Cardiac muscle cell (in vitro differentiated cells and primary cell): ENCODE results near the gene LPP. TPM values are rescaled to one million over a fixed set of nuclear protein-coding genes. Genes with fewer than 3 reads are reported as not detected.

Experiments used
- DNase-seq, 2 donors: peaks; one replicate each; pipeline versions ENCODE4 v3.0.0 to v3.0.0-alpha.2; 2010 to 2017; ENCODE audit warnings: low read depth in 1 of 2, low spot score in 1 of 2
- H3K27ac ChIP-seq: fragments of 200-600 bp; sonication (generic); 2 replicates; pipeline ENCODE4 v1.5.1; 2016
- H3K27me3 ChIP-seq: fragments of 200-600 bp; sonication (generic); 2 replicates; pipeline ENCODE4 v1.6.0; 2016; ENCODE audit warnings: control low read depth
- H3K36me3 ChIP-seq: fragments of 200-600 bp; sonication (generic); 2 replicates; pipeline ENCODE4 v1.5.1; 2016; ENCODE audit warnings: control low read depth
- H3K4me1 ChIP-seq: fragments of 200-600 bp; sonication (generic); 2 replicates; pipeline ENCODE4 v1.8.1; 2017; ENCODE audit warnings: low read depth, mild to moderate bottlenecking, mixed run types
- H3K4me3 ChIP-seq: fragments of 200-600 bp; sonication (generic); 2 replicates; pipeline ENCODE4 v1.5.1; 2016; ENCODE audit warnings: mild to moderate bottlenecking
- H3K9me3 ChIP-seq: fragments of 200-600 bp; sonication (generic); 2 replicates; pipeline ENCODE4 v1.5.1; 2017; ENCODE audit warnings: low read depth, mild to moderate bottlenecking, control low read depth
- CTCF ChIP-seq: IDR thresholded peaks from 2 replicates; pipeline ENCODE4 v1.5.1; 2012; ENCODE audit warnings: low read depth, mild to moderate bottlenecking, low read length
- polyA plus RNA-seq: library from polyadenylated mRNA; unstranded; fragments of >200 nt; fragmentation: Nextera tagmentation; extraction: Ambion mirVana; gene quantifications from 2 replicates; pipeline ENCODE4 v1.2.1, GENCODE V29; 2016
- total RNA-seq: library from RNA; depleted of rRNA; stranded (reverse); fragments of >200 nt; gene quantifications from 2 replicates; pipeline ENCODE4 v1.2.3, GENCODE V29; 2016

The LPP gene
- total and polyA plus RNA-seq, 2 experiments from 2014 or later: 21.4 to 45.2 TPM

GRCh38 chr3:188764609-188765008 is 610.7 kb downstream of the LPP start:
- Histone ChIP-seq H3K27ac (no peak overlapping the region), H3K9me3 (no peaks in the 10 kb centered on the region)

GRCh38 chr3:188769831-188770230 is 615.9 kb downstream of the LPP start:
- H3K27me3 ChIP-seq: no peaks in the 10 kb centered on the region
- no peak overlapping the region for H3K4me3 ChIP-seq
- DNase-seq: no peak
- H3K4me1 ChIP-seq: no peaks in the 10 kb centered on the region
- H3K36me3 ChIP-seq: no peaks in the 10 kb centered on the region
- no peaks in the 10 kb centered on the region for H3K9me3 ChIP-seq
- no peak for TF ChIP-seq CTCF
- H3K27ac ChIP-seq: no peak overlapping the region

More at GRCh38 chr3:188764609-188765008, 610.7 kb downstream of the LPP start:
- DNase-seq: no peak
- Histone ChIP-seq H3K36me3 (no peaks in the 10 kb centered on the region), H3K27me3 (no peaks in the 10 kb centered on the region), H3K4me1 (no peaks in the 10 kb centered on the region), H3K4me3 (no peak overlapping the region)
- TF ChIP-seq CTCF: no peak

GRCh38 chr3:188772886-188773285 is 618.9 kb downstream of the LPP start:
- no peak for TF ChIP-seq CTCF
- Histone ChIP-seq H3K9me3 (no peaks in the 10 kb centered on the region), H3K27ac (no peak overlapping the region), H3K4me1 (no peaks in the 10 kb centered on the region), H3K4me3 (no peak overlapping the region), H3K36me3 (no peaks in the 10 kb centered on the region), H3K27me3 (no peaks in the 10 kb centered on the region)
- DNase-seq: peak in 1 of 2 donors; percentile 76

GRCh38 chr3:188775412-188775811 is 621.5 kb downstream of the LPP start:
- no peak for TF ChIP-seq CTCF
- no peaks in the 10 kb centered on the region for H3K9me3 ChIP-seq
- no peak overlapping the region for H3K4me3 ChIP-seq
- H3K36me3 ChIP-seq: no peaks in the 10 kb centered on the region
- no peaks in the 10 kb centered on the region for H3K4me1 ChIP-seq
- DNase-seq: no peak
- no peak overlapping the region for H3K27ac ChIP-seq
- H3K27me3 ChIP-seq: no peaks in the 10 kb centered on the region

GRCh38 chr3:188776447-188776846 is 622.5 kb downstream of the LPP start:
- DNase-seq: peak in 1 of 2 donors; percentile 75
- no peaks in the 10 kb centered on the region for H3K27me3 ChIP-seq
- no peak for TF ChIP-seq CTCF

More at GRCh38 chr3:188776447-188776846, 622.5 kb downstream of the LPP start:
- Histone ChIP-seq H3K36me3 (no peaks in the 10 kb centered on the region), H3K9me3 (no peaks in the 10 kb centered on the region), H3K4me3 (no peak overlapping the region), H3K27ac (no peak overlapping the region), H3K4me1 (no peaks in the 10 kb centered on the region)
